Hepatocyte (in vitro differentiated cells): ENCODE measurements around the gene DCST2.

Experiments
- EZH2 ChIP-seq: fragments of 200-600 bp; sonication (generic); IDR thresholded peaks from 2 replicates; pipeline ENCODE4 v1.6.1; 2016; ENCODE audit warnings: antibody characterized with exemption, mild to moderate bottlenecking, borderline replicate concordance
- TF ChIP-seq, protein P1 (sequence below): fragments of 200-600 bp; sonication (generic); IDR thresholded peaks from 2 replicates; pipeline ENCODE4 v1.5.1; 2016; ENCODE audit warnings: antibody characterized with exemption, mild to moderate bottlenecking; ENCODE audit not compliant: poor library complexity

DNA sequence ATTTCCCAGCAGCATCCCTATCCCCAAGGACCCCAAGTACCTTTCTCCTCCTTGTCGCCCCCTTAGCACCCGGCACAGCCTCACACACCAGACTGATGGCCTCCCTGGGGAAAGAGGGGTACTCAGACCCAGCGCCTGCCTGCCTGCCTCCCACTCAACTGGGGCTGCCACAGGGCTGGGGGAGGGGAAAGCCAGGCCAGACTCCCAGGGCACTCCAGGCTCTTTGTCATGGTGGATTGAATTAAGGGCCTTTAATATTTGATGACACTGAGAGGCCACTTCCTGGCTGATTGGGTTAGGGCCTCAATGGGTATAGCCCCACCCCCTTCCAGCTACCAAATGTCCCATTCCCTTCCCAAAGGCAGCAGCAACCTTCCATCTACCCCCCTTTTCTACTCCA is 64.8 kb downstream of the DCST2 start:
- TF ChIP-seq, protein P1, sequence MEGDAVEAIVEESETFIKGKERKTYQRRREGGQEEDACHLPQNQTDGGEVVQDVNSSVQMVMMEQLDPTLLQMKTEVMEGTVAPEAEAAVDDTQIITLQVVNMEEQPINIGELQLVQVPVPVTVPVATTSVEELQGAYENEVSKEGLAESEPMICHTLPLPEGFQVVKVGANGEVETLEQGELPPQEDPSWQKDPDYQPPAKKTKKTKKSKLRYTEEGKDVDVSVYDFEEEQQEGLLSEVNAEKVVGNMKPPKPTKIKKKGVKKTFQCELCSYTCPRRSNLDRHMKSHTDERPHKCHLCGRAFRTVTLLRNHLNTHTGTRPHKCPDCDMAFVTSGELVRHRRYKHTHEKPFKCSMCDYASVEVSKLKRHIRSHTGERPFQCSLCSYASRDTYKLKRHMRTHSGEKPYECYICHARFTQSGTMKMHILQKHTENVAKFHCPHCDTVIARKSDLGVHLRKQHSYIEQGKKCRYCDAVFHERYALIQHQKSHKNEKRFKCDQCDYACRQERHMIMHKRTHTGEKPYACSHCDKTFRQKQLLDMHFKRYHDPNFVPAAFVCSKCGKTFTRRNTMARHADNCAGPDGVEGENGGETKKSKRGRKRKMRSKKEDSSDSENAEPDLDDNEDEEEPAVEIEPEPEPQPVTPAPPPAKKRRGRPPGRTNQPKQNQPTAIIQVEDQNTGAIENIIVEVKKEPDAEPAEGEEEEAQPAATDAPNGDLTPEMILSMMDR = no peak
- TF ChIP-seq EZH2 = no peak
